HG03575 (cell line): ENCODE data around the gene SMIM8.

Experiments
- ATAC-seq: cut with Tn5 transposase; IDR thresholded peaks from one replicate; pipeline ENCODE4 v1.9.1; 2021; ENCODE audit not compliant: unreplicated experiment, insufficient number of reproducible peaks, low FRiP score; ENCODE audit errors: extremely low read depth

SMIM8 gene

GRCh38 chr6:87376643-87377042 lies 54.3 kb downstream of the SMIM8 start:
- ATAC-seq = no peak

- ATAC-seq = no peak
Measured at GRCh38 chr6:87378947-87379346, 56.6 kb downstream of the SMIM8 start.

- ATAC-seq = no peak
Measured at GRCh38 chr6:87382861-87383260, 60.5 kb downstream of the SMIM8 start.

- ATAC-seq = no peak
Measured at GRCh38 chr6:87384038-87384437, 61.6 kb downstream of the SMIM8 start.

- ATAC-seq = no peak
Measured at GRCh38 chr6:87384449-87384848, 62.1 kb downstream of the SMIM8 start.

- ATAC-seq = no peak
Measured at GRCh38 chr6:87391334-87391733, 68.9 kb downstream of the SMIM8 start.
